CD4-positive, CD25-positive, alpha-beta regulatory T cell (primary cell): ENCODE measurements around the gene MED17. TPM values are rescaled to one million over a fixed set of nuclear protein-coding genes. Genes with fewer than 3 reads are reported as not detected.
"Not testable (repeated sequence)": the region's sequence is repeated elsewhere in the genome, so short reads cannot be mapped to it uniquely, and the experiment has no call there.

Experiments used
- ATAC-seq, 2 donors: fragments of 150-1000 bp; cut with Tn5 transposase; one replicate each; pipeline ENCODE4 v1.10.0; 2021; ENCODE audit warnings: low read depth in 2 of 2, moderate number of reproducible peaks in 2 of 2, moderate library complexity in 1 of 2
- DNase-seq, 3 donors: peaks; one replicate each; pipeline versions ENCODE4 v3.0.0 to v3.0.0-alpha.2; 2012 to 2022; ENCODE audit warnings: mixed read lengths in 1 of 3
- H3K27ac ChIP-seq: one replicate; pipeline ENCODE4 v1.7.0; 2013; ENCODE audit warnings: mild to moderate bottlenecking, low read length; ENCODE audit not compliant: insufficient read depth, poor library complexity, severe bottlenecking
- H3K27me3 ChIP-seq: one replicate; pipeline ENCODE4 v1.7.0; 2013; ENCODE audit warnings: low read length; ENCODE audit not compliant: control insufficient read depth, insufficient read depth
- H3K36me3 ChIP-seq: one replicate; pipeline ENCODE4 v1.7.0; 2013; ENCODE audit warnings: mild to moderate bottlenecking, low read length, moderate library complexity; ENCODE audit not compliant: control insufficient read depth, insufficient read depth
- H3K4me1 ChIP-seq: 2 replicates; pipeline ENCODE4 v1.7.0; 2013; ENCODE audit warnings: mild to moderate bottlenecking, low read length; ENCODE audit not compliant: insufficient read depth, control insufficient read depth, poor library complexity, severe bottlenecking
- H3K4me3 ChIP-seq: one replicate; pipeline ENCODE4 v1.7.0; 2013; ENCODE audit warnings: low read depth, mild to moderate bottlenecking, low read length, moderate library complexity
- H3K9me3 ChIP-seq, 2 experiments: 1 replicate in 1 of 2; 2 replicates in 1 of 2; pipeline ENCODE4 v1.7.0; 2013; ENCODE audit warnings: low read length in 2 of 2, mild to moderate bottlenecking in 1 of 2, moderate library complexity in 1 of 2; ENCODE audit not compliant: control insufficient read depth in 2 of 2
- H3K27ac Mint-ChIP-seq, 3 donors: one replicate each; pipeline ENCODE4 v1.8.0; 2020 to 2022; ENCODE audit warnings: mild to moderate bottlenecking in 3 of 3, mixed read lengths in 3 of 3, moderate library complexity in 2 of 3
- H3K27me3 Mint-ChIP-seq: one replicate; pipeline ENCODE4 v1.8.0; 2022; ENCODE audit warnings: mild to moderate bottlenecking, mixed read lengths
- H3K36me3 Mint-ChIP-seq: one replicate; pipeline ENCODE4 v1.8.0; 2020; ENCODE audit warnings: mixed read lengths
- H3K4me1 Mint-ChIP-seq, 4 donors: one replicate each; pipeline ENCODE4 v1.8.0; 2020 to 2022; ENCODE audit warnings: mixed read lengths in 4 of 4, mild to moderate bottlenecking in 1 of 4
- H3K4me3 Mint-ChIP-seq, 4 donors: one replicate each; pipeline ENCODE4 v1.8.0; 2020 to 2022; ENCODE audit warnings: mild to moderate bottlenecking in 4 of 4, mixed read lengths in 4 of 4, moderate library complexity in 3 of 4
- H3K9me3 Mint-ChIP-seq, 7 donors: one replicate each; pipeline ENCODE4 v1.8.0; 2020 to 2022; ENCODE audit warnings: mixed read lengths in 7 of 7, mild to moderate bottlenecking in 3 of 7, moderate library complexity in 2 of 7
- polyA plus RNA-seq, 4 donors: library from polyadenylated mRNA; unstranded; fragments of 300-500 nt; fragmentation: Illumina TruSeq; gene quantifications; one replicate each; pipeline ENCODE4 v1.2.3, GENCODE V29; 2021
- total RNA-seq: library from RNA; stranded (reverse); gene quantifications from one replicate; pipeline ENCODE4 v1.2.3, GENCODE V29; 2022

Gene MED17
- total and polyA plus RNA-seq, 5 donors from 2014 or later: 17.7 to 63.8 (median 22.6) TPM

- H3K27me3 Mint-ChIP-seq, ATAC-seq, H3K4me3 Mint-ChIP-seq, H3K4me1 Mint-ChIP-seq, H3K27ac ChIP-seq, H3K27ac Mint-ChIP-seq, H3K36me3 ChIP-seq, H3K27me3 ChIP-seq, DNase-seq, H3K9me3 Mint-ChIP-seq, H3K4me3 ChIP-seq, H3K4me1 ChIP-seq, H3K9me3 ChIP-seq, H3K36me3 Mint-ChIP-seq: not testable (repeated sequence)
These were observed 9.5 kb upstream of the MED17 start for GRCh38 chr11:93774560-93774959.

GRCh38 chr11:93775289-93775688 is 8.8 kb upstream of the MED17 start:
- Histone ChIP-seq H3K36me3 (no peaks in the 10 kb centered on the region), H3K4me1 (no peaks in the 10 kb centered on the region), H3K27ac (no peak overlapping the region), H3K27me3 (no peaks in the 10 kb centered on the region), H3K9me3 (no peaks in the 10 kb centered on the region), H3K4me3 (no peak overlapping the region)
- no peak overlapping the region for H3K4me3 Mint-ChIP-seq
- peaks cover 6% of the 10 kb centered on the region for H3K36me3 Mint-ChIP-seq
- peaks cover 0 to 5% (median 2%) of the 10 kb centered on the region in 4 donors for H3K4me1 Mint-ChIP-seq
- H3K27ac Mint-ChIP-seq: no peak overlapping the region
- H3K9me3 Mint-ChIP-seq: peaks cover 0 to 8% (median 0%) of the 10 kb centered on the region in 7 donors
- DNase-seq (peak in 1 of 3 donors; percentile 15), ATAC-seq (no peak)
- no peaks in the 10 kb centered on the region for H3K27me3 Mint-ChIP-seq

- no peak for DNase-seq
- H3K27me3 ChIP-seq: no peaks in the 10 kb centered on the region
- H3K9me3 ChIP-seq: no peaks in the 10 kb centered on the region
- Mint-ChIP-seq H3K9me3 (peaks cover 0 to 3% (median 0%) of the 10 kb centered on the region in 7 donors), H3K36me3 (peaks cover 12% of the 10 kb centered on the region), H3K27me3 (no peaks in the 10 kb centered on the region), H3K4me3 (peak overlapping the region; percentile 92 to 100 (median 98)), H3K27ac (peak overlapping the region; percentile 61 to 98 (median 95)), H3K4me1 (peaks cover 21 to 46% (median 37%) of the 10 kb centered on the region in 4 donors)
- H3K4me1 ChIP-seq: peaks cover 44% of the 10 kb centered on the region
- H3K36me3 ChIP-seq: peaks cover 6% of the 10 kb centered on the region
- peak in 1 of 2 donors; percentile 14 for ATAC-seq
- H3K27ac ChIP-seq: peak overlapping the region; percentile 91
- H3K4me3 ChIP-seq: peak overlapping the region; percentile 98
These were observed 720 bp upstream of the MED17 start for GRCh38 chr11:93783362-93783761.

GRCh38 chr11:93783765-93784144 is 327 bp upstream of the MED17 start:
- H3K9me3 ChIP-seq: no peaks in the 10 kb centered on the region
- Mint-ChIP-seq H3K27me3 (no peaks in the 10 kb centered on the region), H3K9me3 (peaks cover 0 to 3% (median 0%) of the 10 kb centered on the region in 7 donors), H3K4me1 (peaks cover 21 to 48% (median 39%) of the 10 kb centered on the region in 4 donors), H3K36me3 (peaks cover 12% of the 10 kb centered on the region), H3K4me3 (peak overlapping the region; percentile 92 to 100 (median 98)), H3K27ac (peak overlapping the region; percentile 95 to 99 (median 98))
- H3K27me3 ChIP-seq: no peaks in the 10 kb centered on the region
- no peak for DNase-seq
- peak overlapping the region; percentile 91 for H3K27ac ChIP-seq
- peaks cover 10% of the 10 kb centered on the region for H3K36me3 ChIP-seq
- peak overlapping the region; percentile 98 for H3K4me3 ChIP-seq
- ATAC-seq: peak; percentile 8 to 16
- H3K4me1 ChIP-seq: peaks cover 44% of the 10 kb centered on the region

GRCh38 chr11:93784935-93785360 is 866 bp downstream of the MED17 start:
- Histone ChIP-seq H3K4me3 (peak overlapping the region; percentile 98), H3K27me3 (no peaks in the 10 kb centered on the region), H3K36me3 (peaks cover 20% of the 10 kb centered on the region), H3K27ac (peak overlapping the region; percentile 91), H3K9me3 (no peaks in the 10 kb centered on the region), H3K4me1 (peaks cover 44% of the 10 kb centered on the region)
- Mint-ChIP-seq H3K4me1 (peaks cover 21 to 60% (median 43%) of the 10 kb centered on the region in 4 donors), H3K36me3 (peaks cover 14% of the 10 kb centered on the region), H3K9me3 (no peaks in the 10 kb centered on the region), H3K27me3 (no peaks in the 10 kb centered on the region), H3K4me3 (peak overlapping the region; percentile 92 to 100 (median 98)), H3K27ac (peak overlapping the region; percentile 95 to 99 (median 98))
- DNase-seq: no peak
- peak in 1 of 2 donors; percentile 1 for ATAC-seq

GRCh38 chr11:93791493-93791892 is 7.4 kb downstream of the MED17 start:
- Histone ChIP-seq H3K4me1 (peaks cover 14% of the 10 kb centered on the region), H3K36me3 (peaks cover 84% of the 10 kb centered on the region), H3K27me3 (no peaks in the 10 kb centered on the region), H3K9me3 (no peaks in the 10 kb centered on the region), H3K4me3 (no peak overlapping the region), H3K27ac (no peak overlapping the region)
- Mint-ChIP-seq H3K4me1 (peaks cover 19 to 34% (median 29%) of the 10 kb centered on the region in 4 donors), H3K4me3 (no peak overlapping the region), H3K27ac (no peak overlapping the region), H3K27me3 (no peaks in the 10 kb centered on the region), H3K9me3 (no peaks in the 10 kb centered on the region), H3K36me3 (peaks cover 50% of the 10 kb centered on the region)
- DNase-seq: no peak
- no peak for ATAC-seq

GRCh38 chr11:93796441-93797231 is 12.6 kb downstream of the MED17 start:
- Histone ChIP-seq H3K9me3 (no peaks in the 10 kb centered on the region), H3K36me3 (peaks cover 92% of the 10 kb centered on the region), H3K27ac (no peak overlapping the region), H3K27me3 (no peaks in the 10 kb centered on the region), H3K4me3 (no peak overlapping the region), H3K4me1 (no peaks in the 10 kb centered on the region)
- Mint-ChIP-seq H3K27ac (peak overlapping the region in 1 of 3 donors; percentile 18), H3K36me3 (peaks cover 53% of the 10 kb centered on the region), H3K4me1 (peaks cover 10 to 37% (median 14%) of the 10 kb centered on the region in 4 donors), H3K9me3 (no peaks in the 10 kb centered on the region), H3K4me3 (no peak overlapping the region), H3K27me3 (no peaks in the 10 kb centered on the region)
- ATAC-seq (no peak), DNase-seq (no peak)
